HuH-7.5 (cell line): Measurements from ENCODE around the gene AHCYL1.
A peak's percentile ranks its signal among the peaks of the same experiment; 100 is the strongest.
"Not testable (repeated sequence)": the region's sequence is repeated elsewhere in the genome, so short reads cannot be mapped to it uniquely, and the experiment has no call there.

Experiments used
- DNase-seq: peaks from one replicate; pipeline ENCODE4 v3.0.0; 2011; ENCODE audit warnings: low spot score

Gene AHCYL1

DNA sequence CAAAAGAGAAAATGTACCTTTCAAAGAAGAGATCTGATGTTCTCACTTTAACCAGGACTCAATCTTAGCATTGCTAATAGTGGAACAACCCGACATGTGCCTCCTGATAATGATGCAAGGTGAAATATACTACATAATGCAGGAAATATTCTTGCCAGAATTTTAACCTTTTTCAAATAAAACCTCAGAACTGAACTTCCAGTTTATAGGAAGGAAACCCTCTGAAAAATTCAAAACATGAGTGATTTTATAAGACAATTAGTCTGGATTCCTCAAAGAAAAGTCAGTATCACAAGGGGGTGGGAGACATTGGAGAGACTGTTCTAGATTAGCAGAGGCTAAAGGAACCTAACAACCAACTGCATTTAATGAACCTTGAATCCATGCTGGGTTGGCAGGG, 18.1 kb downstream of the AHCYL1 start:
- no peak for DNase-seq

GRCh38 chr1:110003747-110004428, 19.3 kb downstream of the AHCYL1 start:
- no peak for DNase-seq

- DNase-seq = no peak
Measured at GRCh38 chr1:110004583-110004982, 20.0 kb downstream of the AHCYL1 start.

DNA sequence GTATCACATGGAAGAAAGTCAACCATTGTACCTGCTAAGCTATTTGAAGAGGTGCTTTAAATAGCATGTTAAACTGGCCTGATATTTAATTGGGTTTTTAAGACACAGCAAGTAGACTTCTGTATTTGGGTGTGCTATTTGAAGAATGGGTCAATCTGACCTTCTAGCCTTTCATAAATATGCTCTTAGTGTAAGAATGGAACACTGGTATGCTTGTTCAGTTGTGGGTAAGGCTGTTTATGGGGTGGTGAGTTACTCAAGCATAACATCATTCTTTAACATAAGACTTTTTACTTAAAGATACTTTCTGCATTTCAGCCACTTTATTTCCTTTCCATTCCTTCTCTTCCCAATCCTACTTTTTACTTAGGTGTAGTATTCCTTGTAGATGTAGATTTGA, 21.4 kb downstream of the AHCYL1 start:
- no peak for DNase-seq

DNA sequence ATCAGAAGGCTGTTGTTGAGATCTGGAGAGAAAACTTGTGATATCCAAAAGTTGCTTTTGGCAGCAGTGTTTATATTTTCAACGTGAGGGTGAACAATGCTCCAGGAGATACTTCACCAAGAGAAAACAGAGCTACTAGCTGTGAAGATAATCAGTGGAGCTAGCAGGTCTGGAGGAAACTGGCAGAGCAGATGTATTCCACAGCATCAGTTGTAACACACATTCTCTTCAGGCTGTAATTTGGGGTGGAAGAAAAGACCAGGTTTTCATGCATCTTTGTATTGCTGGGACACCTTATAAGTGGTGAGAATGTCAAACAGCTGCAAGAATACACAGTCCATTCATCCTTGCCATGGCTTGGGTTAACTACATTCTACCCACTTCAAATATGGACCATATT, 22.0 kb downstream of the AHCYL1 start:
- no peak for DNase-seq

GRCh38 chr1:110007046-110007830, 22.7 kb downstream of the AHCYL1 start:
- no peak for DNase-seq

DNA sequence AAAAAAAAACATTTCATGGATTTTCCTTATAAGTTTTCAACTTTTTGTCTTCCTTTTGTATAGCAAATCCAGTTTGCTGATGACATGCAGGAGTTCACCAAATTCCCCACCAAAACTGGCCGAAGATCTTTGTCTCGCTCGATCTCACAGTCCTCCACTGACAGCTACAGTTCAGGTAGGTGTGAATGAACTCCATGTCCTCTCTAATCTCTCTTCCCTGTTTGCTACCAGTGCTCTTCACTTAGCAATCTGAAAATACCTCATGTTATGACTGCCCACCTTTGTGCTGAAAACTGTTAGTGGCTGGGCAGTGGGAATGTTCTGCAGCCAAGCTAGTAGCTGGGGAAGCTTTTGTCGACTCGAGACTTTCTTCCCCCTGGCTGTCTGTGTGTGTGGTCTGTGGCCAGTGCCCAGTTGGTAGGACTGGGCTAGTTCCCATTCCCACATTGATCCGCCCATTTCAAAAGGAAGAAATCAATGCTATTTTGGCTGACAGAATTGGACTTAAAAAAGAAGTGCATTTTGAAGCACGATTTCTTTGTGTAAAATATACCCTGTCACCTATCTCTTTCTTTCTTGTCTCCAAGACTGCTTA, 24.5 kb downstream of the AHCYL1 start:
- no peak for DNase-seq

DNA sequence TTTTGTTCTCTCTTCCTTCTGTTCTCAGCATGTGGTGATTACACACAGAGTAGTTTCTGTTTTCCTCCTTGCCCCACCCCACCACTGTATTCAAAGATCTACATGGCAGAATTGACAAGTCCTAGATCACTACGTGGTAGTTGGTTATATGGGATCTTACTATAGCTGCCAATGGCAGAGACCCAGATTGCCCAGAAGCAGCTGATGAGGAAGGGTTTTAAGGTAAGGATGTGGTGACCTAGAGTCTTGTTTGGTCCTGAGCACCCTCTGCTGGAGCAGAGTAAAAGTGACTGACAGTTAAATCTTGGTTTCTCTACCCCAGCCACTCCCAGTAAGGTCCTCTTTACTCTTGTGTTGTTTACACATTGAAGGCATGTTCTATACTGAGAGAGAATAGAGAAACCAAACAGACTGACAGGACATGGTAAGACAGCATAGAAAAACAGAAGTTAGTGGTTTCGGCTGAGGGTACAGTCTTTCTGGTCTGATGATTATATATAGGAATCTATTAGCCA, 27.0 kb downstream of the AHCYL1 start:
- peak; percentile 28 for DNase-seq

GRCh38 chr1:110012100-110012780, 27.7 kb downstream of the AHCYL1 start:
- no peak for DNase-seq

DNA sequence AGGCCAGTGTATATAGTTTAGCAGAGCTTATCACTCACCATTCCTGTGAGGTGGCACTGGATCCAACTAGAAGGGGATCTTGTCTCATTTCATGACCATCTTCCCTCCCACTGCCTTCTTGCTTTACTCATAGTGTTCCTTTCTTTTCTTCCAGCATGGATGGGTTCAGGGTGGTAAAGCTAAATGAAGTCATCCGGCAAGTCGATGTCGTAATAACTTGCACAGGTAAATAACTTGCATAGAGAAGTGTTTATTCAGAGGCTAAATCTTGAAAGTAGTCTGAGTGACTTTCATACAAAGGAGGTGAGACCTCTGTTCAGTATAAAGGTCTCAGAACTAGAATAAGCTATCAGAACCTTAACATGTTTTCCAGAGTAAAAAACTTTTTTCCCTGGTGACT, 33.2 kb downstream of the AHCYL1 start:
- no peak for DNase-seq

- DNase-seq = no peak
Measured at GRCh38 chr1:110018396-110018795, 33.8 kb downstream of the AHCYL1 start.

DNA sequence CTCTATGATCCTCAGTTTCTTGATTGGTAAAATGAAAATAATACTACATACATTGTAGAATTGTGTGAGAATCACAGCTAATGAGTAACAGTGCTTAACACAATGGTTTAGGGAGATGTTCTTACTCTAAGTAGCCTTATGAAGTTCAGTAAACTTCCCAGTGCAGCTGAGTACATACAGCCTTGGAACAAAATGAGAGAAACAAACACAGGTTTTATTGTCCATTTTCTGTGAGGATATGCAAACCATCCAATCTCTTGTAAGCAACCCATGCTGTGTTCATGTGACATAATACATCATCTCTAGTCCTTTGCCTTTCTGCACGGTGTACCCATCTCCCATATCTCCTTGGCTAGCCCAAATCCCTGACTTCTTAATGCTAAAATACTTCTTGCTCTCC, 35.2 kb downstream of the AHCYL1 start:
- no peak for DNase-seq

- no peak for DNase-seq
Measured at GRCh38 chr1:110021285-110021684, 36.7 kb downstream of the AHCYL1 start.

- DNase-seq = no peak
Measured at GRCh38 chr1:110024613-110025012, 40.0 kb downstream of the AHCYL1 start.

DNA sequence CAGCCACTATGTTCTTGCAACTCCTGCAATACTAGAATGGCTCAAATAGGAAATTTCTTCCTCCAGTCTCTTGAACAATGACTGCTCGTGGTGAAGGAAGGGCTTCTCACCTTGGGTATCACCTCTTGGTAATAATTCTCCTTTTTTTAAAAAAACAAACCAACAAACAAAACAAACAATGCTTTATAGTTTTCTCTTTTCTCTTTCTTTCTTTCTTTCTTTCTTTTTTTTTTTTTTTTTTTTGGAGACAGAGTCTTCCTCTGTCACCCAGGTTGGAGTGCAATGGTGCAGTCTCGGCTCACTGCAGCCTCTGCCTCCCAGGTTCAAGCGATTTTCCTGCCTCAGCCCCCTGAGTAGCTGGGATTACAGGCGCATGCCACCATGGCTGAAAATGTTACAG, 46.1 kb downstream of the AHCYL1 start:
- not testable (repeated sequence) for DNase-seq

- DNase-seq = no peak
Measured at GRCh38 chr1:110032327-110032726, 47.8 kb downstream of the AHCYL1 start.

DNA sequence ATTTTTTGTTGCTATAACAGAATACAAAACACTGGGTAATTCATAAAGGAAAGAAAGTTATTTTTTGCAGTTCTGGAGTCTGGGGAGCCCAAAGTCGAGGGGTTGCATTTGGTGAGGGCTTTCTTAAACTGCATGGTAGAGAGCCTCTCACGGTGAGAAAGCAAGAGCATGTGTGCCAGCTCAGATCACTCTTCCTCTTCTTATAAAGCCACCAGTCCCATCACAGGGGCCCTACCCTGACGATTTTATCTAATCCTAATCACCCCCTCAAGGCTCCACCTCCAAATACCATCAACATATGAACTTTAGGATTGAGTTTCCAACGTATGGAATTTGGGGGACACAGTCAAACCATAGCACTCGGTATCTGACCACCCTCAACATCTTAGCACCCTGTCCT, 48.9 kb downstream of the AHCYL1 start:
- no peak for DNase-seq

DNA sequence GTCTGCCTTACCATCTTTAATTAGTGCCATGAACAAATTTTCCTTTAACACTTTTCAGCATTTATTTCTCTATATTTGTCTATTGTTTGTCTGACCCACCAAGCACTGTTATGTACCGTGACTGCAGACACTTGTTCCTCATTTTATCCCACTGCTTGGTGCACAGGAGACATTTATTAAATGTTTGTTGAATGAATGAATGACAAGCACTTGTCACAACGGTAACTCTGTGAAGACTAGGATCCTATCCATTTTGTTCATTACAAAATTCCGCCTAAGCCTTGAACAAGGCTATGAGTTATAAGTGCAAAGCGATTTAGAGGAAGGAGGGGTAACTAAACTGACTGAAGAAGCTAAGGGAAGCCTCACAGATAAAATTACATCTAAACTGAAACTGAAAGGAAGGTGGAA, 49.5 kb downstream of the AHCYL1 start:
- no peak for DNase-seq

- DNase-seq = peak; percentile 69
Measured at GRCh38 chr1:110034451-110035235, 50.1 kb downstream of the AHCYL1 start, which contains the start of gene STRIP1. Gene STRIP1, plus strand, starts transcription at chr1:110034624. Its CDS starts 14 bp downstream, at chr1:110034638.

- no peak for DNase-seq
Measured at GRCh38 chr1:110035236-110035752, 50.7 kb downstream of the AHCYL1 start.

GRCh38 chr1:110038271-110038670, 53.7 kb downstream of the AHCYL1 start:
- no peak for DNase-seq
